ENCODE measurements around the gene C1QTNF3. TPM values are rescaled to one million over a fixed set of nuclear protein-coding genes. Genes with fewer than 3 reads are reported as not detected.

C1QTNF3 gene
- total RNA-seq, 1 experiment from 2014 or later = 2.1 TPM

- Mint-ChIP-seq H3K4me3 (ENCODE audit: low read depth, unreplicated experiment) (no peak overlapping the region), H3K27me3 (ENCODE audit: unreplicated experiment) (no peaks in the 10 kb centered on the region), H3K9me3 (ENCODE audit: low read depth, unreplicated experiment) (no peaks in the 10 kb centered on the region), H3K4me1 (ENCODE audit: low read depth, unreplicated experiment) (no peaks in the 10 kb centered on the region), H3K27ac (ENCODE audit: unreplicated experiment) (no peak overlapping the region), H3K36me3 (ENCODE audit: insufficient read depth, unreplicated experiment) (no peaks in the 10 kb centered on the region)
- BruUV-seq (replicated peaks) = no TSS peak
- no peak for DNase-seq
- intact Hi-C loops (cut with micrococcal nuclease; ENCODE audit: unreplicated experiment) = no loop called here
- CTCF ChIA-PET = no interaction called here
- TF ChIP-seq CTCF (IDR thresholded peaks at IDR 0.05; ENCODE audit: unreplicated experiment) = no peak
Observed at GRCh38 chr5:34042321-34042720, 692 bp downstream of the C1QTNF3 start.

- DNase-seq = no peak
- Mint-ChIP-seq H3K4me3 (ENCODE audit: low read depth, unreplicated experiment) (no peak overlapping the region), H3K9me3 (ENCODE audit: low read depth, unreplicated experiment) (no peaks in the 10 kb centered on the region), H3K27me3 (ENCODE audit: unreplicated experiment) (no peaks in the 10 kb centered on the region), H3K36me3 (ENCODE audit: insufficient read depth, unreplicated experiment) (no peaks in the 10 kb centered on the region), H3K27ac (ENCODE audit: unreplicated experiment) (no peak overlapping the region), H3K4me1 (ENCODE audit: low read depth, unreplicated experiment) (no peaks in the 10 kb centered on the region)
- intact Hi-C loops (cut with micrococcal nuclease; ENCODE audit: unreplicated experiment) = no loop called here
- no TSS peak for BruUV-seq (replicated peaks)
- CTCF ChIA-PET = no interaction called here
- TF ChIP-seq CTCF (IDR thresholded peaks at IDR 0.05; ENCODE audit: unreplicated experiment) = no peak
Observed at GRCh38 chr5:34041247-34041972, 1.6 kb downstream of the C1QTNF3 start.

GRCh38 chr5:34040472-34040871 is 2.5 kb downstream of the C1QTNF3 start:
- H3K4me1 Mint-ChIP-seq (ENCODE audit: low read depth, unreplicated experiment) = no peaks in the 10 kb centered on the region

GRCh38 chr5:34039398-34040157 is 3.4 kb downstream of the C1QTNF3 start:
- peaks cover 5% of the 10 kb centered on the region for H3K4me1 Mint-ChIP-seq (ENCODE audit: low read depth, unreplicated experiment)
- TF ChIP-seq CTCF (IDR thresholded peaks at IDR 0.05; ENCODE audit: unreplicated experiment) = no peak
- H3K4me3 Mint-ChIP-seq (ENCODE audit: low read depth, unreplicated experiment) = no peak overlapping the region
- intact Hi-C loops (cut with micrococcal nuclease; ENCODE audit: unreplicated experiment) = no loop called here
- BruUV-seq (replicated peaks) = no TSS peak
- no peaks in the 10 kb centered on the region for H3K36me3 Mint-ChIP-seq (ENCODE audit: insufficient read depth, unreplicated experiment)
- no peak overlapping the region for H3K27ac Mint-ChIP-seq (ENCODE audit: unreplicated experiment)
- CTCF ChIA-PET = no interaction called here
- no peaks in the 10 kb centered on the region for H3K9me3 Mint-ChIP-seq (ENCODE audit: low read depth, unreplicated experiment)
- no peaks in the 10 kb centered on the region for H3K27me3 Mint-ChIP-seq (ENCODE audit: unreplicated experiment)
- DNase-seq = no peak

More at GRCh38 chr5:34040472-34040871, 2.5 kb downstream of the C1QTNF3 start:
- intact Hi-C loops (cut with micrococcal nuclease; ENCODE audit: unreplicated experiment) = no loop called here
- H3K9me3 Mint-ChIP-seq (ENCODE audit: low read depth, unreplicated experiment) = no peaks in the 10 kb centered on the region
- DNase-seq = no peak
- no peak overlapping the region for H3K4me3 Mint-ChIP-seq (ENCODE audit: low read depth, unreplicated experiment)
- H3K27me3 Mint-ChIP-seq (ENCODE audit: unreplicated experiment) = no peaks in the 10 kb centered on the region
- CTCF ChIA-PET = no interaction called here
- BruUV-seq (replicated peaks) = no TSS peak
- H3K27ac Mint-ChIP-seq (ENCODE audit: unreplicated experiment) = no peak overlapping the region
- no peaks in the 10 kb centered on the region for H3K36me3 Mint-ChIP-seq (ENCODE audit: insufficient read depth, unreplicated experiment)
- no peak for TF ChIP-seq CTCF (IDR thresholded peaks at IDR 0.05; ENCODE audit: unreplicated experiment)

All from Calu3 (cell line).